Ovary (tissue), 3 donors: ENCODE measurements around the gene PCIF1.

Experiments
- POLR2A ChIP-seq: fragments of 450-650 bp; IDR thresholded peaks from one replicate; pipeline ENCODE4 v1.6.1; 2017; ENCODE audit warnings: antibody characterized with exemption, mild to moderate bottlenecking, moderate library complexity
- TF ChIP-seq, protein P1 (sequence below), 3 donors: fragments of 450-650 bp in 2 of 3; fragments of 200-600 bp in 1 of 3; IDR thresholded peaks; one replicate each; pipeline versions ENCODE4 v1.5.1 to v1.8.0; 2016 to 2022; ENCODE audit warnings: antibody characterized with exemption in 3 of 3, mild to moderate bottlenecking in 1 of 3
- donor health status: DM: no; HTN: no; CAD: no.

DNA sequence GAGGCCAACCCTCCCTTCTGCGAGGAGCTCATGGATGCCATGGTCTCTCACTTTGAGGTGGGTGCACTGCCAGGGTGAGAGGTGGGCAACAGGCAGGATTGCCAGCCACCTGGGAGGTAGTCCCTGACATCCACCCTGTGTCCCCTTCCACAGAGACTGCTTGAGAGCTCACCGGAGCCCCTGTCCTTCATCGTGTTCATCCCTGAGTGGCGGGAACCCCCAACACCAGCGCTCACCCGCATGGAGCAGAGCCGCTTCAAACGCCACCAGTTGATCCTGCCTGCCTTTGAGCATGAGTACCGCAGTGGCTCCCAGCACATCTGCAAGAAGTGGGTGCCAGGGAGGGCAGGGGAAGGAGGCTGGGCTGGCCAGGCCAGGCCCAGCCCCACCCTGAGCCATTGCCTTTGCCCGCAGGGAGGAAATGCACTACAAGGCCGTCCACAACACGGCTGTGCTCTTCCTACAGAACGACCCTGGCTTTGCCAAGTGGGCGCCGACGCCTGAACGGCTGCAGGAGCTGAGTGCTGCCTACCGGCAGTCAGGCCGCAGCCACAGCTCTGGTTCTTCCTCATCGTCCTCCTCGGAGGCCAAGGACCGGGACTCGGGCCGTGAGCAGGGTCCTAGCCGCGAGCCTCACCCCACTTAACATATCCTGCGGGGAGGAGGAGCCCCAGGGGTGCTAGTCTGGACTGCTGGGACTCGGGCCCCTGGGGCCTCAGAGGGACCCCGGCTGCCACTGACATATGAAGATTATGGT is 12.8 kb downstream of the PCIF1 start:
- no peak for TF ChIP-seq POLR2A
- TF ChIP-seq, protein P1, sequence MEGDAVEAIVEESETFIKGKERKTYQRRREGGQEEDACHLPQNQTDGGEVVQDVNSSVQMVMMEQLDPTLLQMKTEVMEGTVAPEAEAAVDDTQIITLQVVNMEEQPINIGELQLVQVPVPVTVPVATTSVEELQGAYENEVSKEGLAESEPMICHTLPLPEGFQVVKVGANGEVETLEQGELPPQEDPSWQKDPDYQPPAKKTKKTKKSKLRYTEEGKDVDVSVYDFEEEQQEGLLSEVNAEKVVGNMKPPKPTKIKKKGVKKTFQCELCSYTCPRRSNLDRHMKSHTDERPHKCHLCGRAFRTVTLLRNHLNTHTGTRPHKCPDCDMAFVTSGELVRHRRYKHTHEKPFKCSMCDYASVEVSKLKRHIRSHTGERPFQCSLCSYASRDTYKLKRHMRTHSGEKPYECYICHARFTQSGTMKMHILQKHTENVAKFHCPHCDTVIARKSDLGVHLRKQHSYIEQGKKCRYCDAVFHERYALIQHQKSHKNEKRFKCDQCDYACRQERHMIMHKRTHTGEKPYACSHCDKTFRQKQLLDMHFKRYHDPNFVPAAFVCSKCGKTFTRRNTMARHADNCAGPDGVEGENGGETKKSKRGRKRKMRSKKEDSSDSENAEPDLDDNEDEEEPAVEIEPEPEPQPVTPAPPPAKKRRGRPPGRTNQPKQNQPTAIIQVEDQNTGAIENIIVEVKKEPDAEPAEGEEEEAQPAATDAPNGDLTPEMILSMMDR (IDR thresholded peaks at IDR 0.05) = no peak
